ENCODE data around the gene PLXNB1.

Gene PLXNB1

GRCh38 chr3:48446043-48446424 is 16.1 kb upstream of the PLXNB1 start:
- Histone ChIP-seq H3K36me3 (no peaks in the 10 kb centered on the region; the same call in 1 of the 2 replicates), H3K9me3 (no peaks in the 10 kb centered on the region), H3K4me3 (ENCODE audit: low read depth, low read length) (peak overlapping the region; percentile 73), H3K27me3 (no peaks in the 10 kb centered on the region), H3K4me1 (no peaks in the 10 kb centered on the region)
- DNase-seq, result no peak
- TF ChIP-seq CTCF (IDR thresholded peaks at IDR 0.05; ENCODE audit: low read depth, low read length), result no peak

- Histone ChIP-seq H3K9me3 (no peaks in the 10 kb centered on the region), H3K27me3 (no peaks in the 10 kb centered on the region), H3K4me3 (ENCODE audit: low read depth, low read length) (peak overlapping the region; percentile 73), H3K36me3 (no peaks in the 10 kb centered on the region; the same call in 1 of the 2 replicates), H3K4me1 (no peaks in the 10 kb centered on the region)
- TF ChIP-seq CTCF (IDR thresholded peaks at IDR 0.05; ENCODE audit: low read depth, low read length), result no peak
- no peak for DNase-seq
Observed at GRCh38 chr3:48445277-48445882, 15.5 kb upstream of the PLXNB1 start.

GRCh38 chr3:48441940-48442339 is 12.1 kb upstream of the PLXNB1 start:
- no peaks in the 10 kb centered on the region for H3K27me3 ChIP-seq
- no peak for TF ChIP-seq CTCF (IDR thresholded peaks at IDR 0.05; ENCODE audit: low read depth, low read length)
- H3K36me3 ChIP-seq, result no peaks in the 10 kb centered on the region; the same call in 1 of the 2 replicates
- no peak for DNase-seq
- H3K9me3 ChIP-seq, result no peaks in the 10 kb centered on the region
- no peak overlapping the region for H3K4me3 ChIP-seq (ENCODE audit: low read depth, low read length)
- no peaks in the 10 kb centered on the region for H3K4me1 ChIP-seq

GRCh38 chr3:48440590-48440958 is 10.7 kb upstream of the PLXNB1 start:
- no peaks in the 10 kb centered on the region for H3K27me3 ChIP-seq
- H3K9me3 ChIP-seq, result no peaks in the 10 kb centered on the region
- no peak for DNase-seq
- H3K36me3 ChIP-seq, result no peaks in the 10 kb centered on the region; the same call in 1 of the 2 replicates
- H3K4me3 ChIP-seq (ENCODE audit: low read depth, low read length), result peak overlapping the region; percentile 84
- H3K4me1 ChIP-seq, result no peaks in the 10 kb centered on the region
- TF ChIP-seq CTCF (IDR thresholded peaks at IDR 0.05; ENCODE audit: low read depth, low read length), result no peak

GRCh38 chr3:48439820-48440589 is 10.1 kb upstream of the PLXNB1 start, which contains the start of the genes CCDC51 and TMA7:
TSS of gene CCDC51 (minus strand) at chr3:48440119. CDS start at chr3:48435128, 4,991 bp downstream.
TSS of gene TMA7 (plus strand) at chr3:48440257. CDS start at chr3:48440297, 40 bp downstream.
- Histone ChIP-seq H3K9me3 (no peaks in the 10 kb centered on the region), H3K4me3 (ENCODE audit: low read depth, low read length) (peak within 1 kb of the TSS; percentile 84), H3K27me3 (no peaks in the 10 kb centered on the region), H3K4me1 (no peaks in the 10 kb centered on the region), H3K36me3 (no peaks in the 10 kb centered on the region; the same call in 1 of the 2 replicates)
- no peak for TF ChIP-seq CTCF (IDR thresholded peaks at IDR 0.05; ENCODE audit: low read depth, low read length)
- DNase-seq, result peak; percentile 94

- H3K4me1 ChIP-seq, result no peaks in the 10 kb centered on the region
- TF ChIP-seq CTCF (IDR thresholded peaks at IDR 0.05; ENCODE audit: low read depth, low read length), result no peak
- no peak for DNase-seq
Observed at GRCh38 chr3:48437812-48438211, 7.9 kb upstream of the PLXNB1 start.

More at GRCh38 chr3:48437812-48438211, 7.9 kb upstream of the PLXNB1 start:
- Histone ChIP-seq H3K9me3 (no peaks in the 10 kb centered on the region), H3K4me3 (ENCODE audit: low read depth, low read length) (no peak overlapping the region), H3K27me3 (no peaks in the 10 kb centered on the region), H3K36me3 (no peaks in the 10 kb centered on the region)

Measured in BE2C (cell line).